Activated B cell treated with CpG ODN at 0.5 μM for 24 hours (primary cell): ENCODE data around the gene SMG6. TPM values are rescaled to one million over a fixed set of nuclear protein-coding genes. Genes with fewer than 3 reads are reported as not detected.

ENCODE experiments used
- ATAC-seq: fragments of 200-7000 bp; cut with Tn5 transposase; one replicate; pipeline ENCODE4 v1.10.0; 2021; ENCODE audit warnings: low read depth, mild to moderate bottlenecking, moderate library complexity
- CTCF ChIA-PET: fragments of 350-600 bp; sonication (Branson Sonifier 250); formaldehyde crosslinking; loops from one replicate; lab custom pipeline; 2021; ENCODE audit warnings: antibody characterized with exemption; lab: Charles Lee
- POLR2A ChIA-PET: fragments of 350-600 bp; sonication (Branson Sonifier 250); formaldehyde crosslinking; loops from one replicate; lab custom pipeline; 2021; ENCODE audit warnings: antibody characterized with exemption; lab: Charles Lee
- DNase-seq: peaks from one replicate; pipeline ENCODE4 v3.0.0; 2022
- H3K27ac Mint-ChIP-seq: one replicate; pipeline ENCODE4 v1.8.0; 2020; ENCODE audit warnings: mixed read lengths
- H3K27me3 Mint-ChIP-seq: one replicate; pipeline ENCODE4 v1.8.0; 2021; ENCODE audit warnings: mixed read lengths
- H3K36me3 Mint-ChIP-seq: one replicate; pipeline ENCODE4 v1.8.0; 2021; ENCODE audit warnings: low read depth, mixed read lengths
- H3K4me1 Mint-ChIP-seq: one replicate; pipeline ENCODE4 v1.8.0; 2021; ENCODE audit warnings: mixed read lengths
- H3K4me3 Mint-ChIP-seq: one replicate; pipeline ENCODE4 v1.8.0; 2020; ENCODE audit warnings: mild to moderate bottlenecking, mixed read lengths
- H3K9me3 Mint-ChIP-seq: one replicate; pipeline ENCODE4 v1.8.0; 2020; ENCODE audit warnings: mixed read lengths
- CTCF ChIP-seq: fragments of 200-600 bp; IDR thresholded peaks from one replicate; pipeline ENCODE4 v1.8.0; 2022; ENCODE audit warnings: antibody characterized with exemption, mild to moderate bottlenecking
- intact Hi-C: fragments of 100-400 bp; cut with micrococcal nuclease; formaldehyde crosslinking; loops from one replicate; pipeline ENCODE4 v1.15.1; 2024
- total RNA-seq: library from RNA; stranded (reverse); gene quantifications from 2 replicates; pipeline ENCODE4 v1.2.3, GENCODE V29; 2022

The SMG6 gene
- total RNA-seq, 1 donor from 2014 or later, result 30.5 TPM

- no peak for DNase-seq
- H3K27me3 Mint-ChIP-seq, result no peaks in the 10 kb centered on the region
- H3K4me3 Mint-ChIP-seq, result peak overlapping the region; percentile 67
- H3K4me1 Mint-ChIP-seq, result peaks cover 46% of the 10 kb centered on the region
- ChIA-PET CTCF (interaction anchor here (0.8 to 2.7 kb wide), 4 partner anchors 10 to 180 kb away, joined by 3 to 16 read pairs (median 6); partner anchors contain the start of gene HIC1), POLR2A (interaction anchor here (1.0 to 24.5 kb wide), 3 partner anchors 8 to 23 kb away, joined by 4 to 449 read pairs (median 5); no protein-coding TSS in a partner anchor)
- H3K27ac Mint-ChIP-seq, result peak overlapping the region; percentile 16
- TF ChIP-seq CTCF, result no peak
- H3K36me3 Mint-ChIP-seq, result peaks cover 49% of the 10 kb centered on the region
- no peaks in the 10 kb centered on the region for H3K9me3 Mint-ChIP-seq
- ATAC-seq, result no peak
- intact Hi-C loops, result loop anchor here (1.0 to 2.0 kb wide), 2 partner anchors 24 to 72 kb away; no protein-coding TSS in a partner anchor
These were observed 238.4 kb downstream of the SMG6 start for GRCh38 chr17:2064980-2065785.

DNA sequence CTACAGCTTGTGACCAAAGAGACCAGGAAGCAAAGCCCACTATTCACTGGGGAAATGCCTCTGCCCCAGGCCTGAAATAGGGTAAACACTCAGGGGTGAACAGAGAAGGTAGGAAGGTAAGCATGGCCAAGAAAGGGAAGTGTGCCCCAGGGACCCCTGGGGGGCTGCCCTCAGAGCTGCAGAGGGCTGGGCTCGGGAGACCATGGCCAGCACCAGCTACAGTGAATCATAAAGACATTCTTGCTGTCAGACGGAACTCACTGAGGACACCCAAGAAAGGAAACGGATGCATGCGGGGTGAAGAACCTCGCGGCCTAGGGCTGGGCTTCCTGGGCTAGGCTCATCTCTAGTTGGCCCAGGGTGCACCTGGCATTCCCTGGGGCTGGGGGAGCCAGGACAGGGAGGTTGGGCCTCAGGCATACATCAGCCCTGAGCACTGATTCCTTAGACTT lies 239.0 kb downstream of the SMG6 start:
- H3K4me1 Mint-ChIP-seq, result peaks cover 46% of the 10 kb centered on the region
- DNase-seq, result peak; percentile 49
- no peak for TF ChIP-seq CTCF
- H3K36me3 Mint-ChIP-seq, result peaks cover 47% of the 10 kb centered on the region
- intact Hi-C loops, result loop anchor here (1.0 to 2.0 kb wide), 2 partner anchors 25 to 72 kb away; no protein-coding TSS in a partner anchor
- no peaks in the 10 kb centered on the region for H3K9me3 Mint-ChIP-seq
- H3K27ac Mint-ChIP-seq, result peak overlapping the region; percentile 16
- ChIA-PET CTCF (interaction anchor here (0.8 to 2.7 kb wide), 5 partner anchors 10 to 180 kb away, joined by 3 to 16 read pairs (median 3); partner anchors contain the start of gene HIC1), POLR2A (interaction anchor here (1.0 to 24.5 kb wide), 3 partner anchors 9 to 24 kb away, joined by 4 to 449 read pairs (median 5); no protein-coding TSS in a partner anchor)
- ATAC-seq, result peak; percentile 88
- H3K4me3 Mint-ChIP-seq, result peak overlapping the region; percentile 67
- H3K27me3 Mint-ChIP-seq, result no peaks in the 10 kb centered on the region

DNA sequence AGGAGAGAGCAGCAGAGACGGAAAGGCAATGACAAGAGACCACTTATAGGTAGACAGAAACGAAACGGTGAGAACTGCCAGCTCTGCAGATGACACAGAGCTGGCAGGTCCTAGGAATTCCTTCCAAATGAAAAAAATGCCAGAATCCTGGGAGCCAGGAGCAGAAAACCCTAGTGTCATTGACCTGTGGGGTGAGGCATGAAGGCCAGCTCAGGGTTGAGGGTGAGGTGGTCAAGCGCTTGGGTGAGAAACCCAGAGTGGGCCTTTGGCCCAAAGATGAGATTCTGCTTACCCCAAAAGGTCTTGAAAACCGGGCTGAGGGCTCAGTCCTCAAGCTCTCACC lies 239.5 kb downstream of the SMG6 start:
- Mint-ChIP-seq H3K27ac (peak overlapping the region; percentile 16), H3K4me1 (peaks cover 50% of the 10 kb centered on the region), H3K9me3 (no peaks in the 10 kb centered on the region), H3K4me3 (peak overlapping the region; percentile 67), H3K27me3 (no peaks in the 10 kb centered on the region), H3K36me3 (peaks cover 47% of the 10 kb centered on the region)
- no peak for TF ChIP-seq CTCF
- POLR2A ChIA-PET, result interaction anchor here (1.2 to 24.5 kb wide), 2 partner anchors 8 to 24 kb away, joined by 4 to 449 read pairs; no protein-coding TSS in a partner anchor
- DNase-seq (no peak), ATAC-seq (peak; percentile 21)
- intact Hi-C loops, result loop anchor here (1.0 to 2.0 kb wide), 2 partner anchors 25 to 73 kb away; no protein-coding TSS in a partner anchor
- CTCF ChIA-PET, result interaction anchor here (0.8 to 2.7 kb wide), 3 partner anchors 9 to 118 kb away, joined by 3 to 16 read pairs (median 3); partner anchors contain the start of gene HIC1

DNA sequence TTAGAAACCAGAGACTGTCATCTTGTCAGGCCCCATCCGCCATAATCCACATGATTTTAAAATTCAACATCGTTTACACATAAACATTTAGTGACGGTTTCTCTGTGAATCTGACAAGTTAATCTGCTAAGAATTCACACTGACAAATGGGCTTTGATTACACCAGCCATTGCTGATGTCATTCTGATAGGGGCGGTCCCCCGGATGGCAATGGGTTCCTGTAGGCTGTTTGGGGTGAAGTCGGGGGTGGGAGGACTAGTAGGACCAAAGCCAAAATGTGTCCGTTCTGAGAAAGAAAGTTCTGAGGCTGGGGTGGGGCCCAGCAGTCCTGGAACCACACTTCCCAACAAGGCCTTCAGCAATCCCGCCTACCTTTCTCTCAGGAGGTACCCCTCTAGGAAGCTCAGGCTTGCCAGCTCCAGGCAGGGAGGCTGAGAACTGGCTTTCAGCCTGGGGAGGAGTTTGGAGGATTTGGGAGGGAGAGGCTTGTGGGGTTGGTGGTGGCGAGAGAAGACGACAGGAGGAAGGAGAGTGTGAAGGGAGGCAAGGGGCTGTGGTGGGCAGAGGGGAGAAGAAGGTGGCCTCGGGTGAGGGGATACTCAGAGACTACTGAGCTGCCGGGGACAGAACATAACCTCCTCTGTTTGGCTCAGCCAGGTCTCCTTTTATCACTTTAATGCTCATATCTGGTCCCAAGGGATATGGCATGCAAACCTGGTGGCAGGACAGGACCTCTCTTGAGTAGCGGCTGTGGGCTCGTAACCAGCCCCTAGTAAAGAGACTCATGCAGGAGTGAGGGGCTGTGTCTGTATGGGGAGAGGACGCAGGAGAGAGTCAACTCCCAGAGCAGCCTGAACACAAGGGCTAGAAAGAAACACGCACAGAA lies 240.1 kb downstream of the SMG6 start:
- ATAC-seq (peak; percentile 11), DNase-seq (no peak)
- POLR2A ChIA-PET, result interaction anchor here (24.5 kb wide), 1 partner anchor 25 kb away, joined by 449 read pairs; no protein-coding TSS in a partner anchor
- no peak for TF ChIP-seq CTCF
- peaks cover 45% of the 10 kb centered on the region for H3K4me1 Mint-ChIP-seq
- H3K36me3 Mint-ChIP-seq, result peaks cover 44% of the 10 kb centered on the region
- intact Hi-C loops, result loop anchor here (1.0 to 2.0 kb wide), 2 partner anchors 26 to 73 kb away; no protein-coding TSS in a partner anchor
- peak overlapping the region; percentile 16 for H3K27ac Mint-ChIP-seq
- no peaks in the 10 kb centered on the region for H3K9me3 Mint-ChIP-seq
- CTCF ChIA-PET, result interaction anchor here (1.2 to 2.7 kb wide), 2 partner anchors 9 to 118 kb away, joined by 3 to 16 read pairs; partner anchors contain the start of gene HIC1
- no peaks in the 10 kb centered on the region for H3K27me3 Mint-ChIP-seq
- peak overlapping the region; percentile 36 for H3K4me3 Mint-ChIP-seq
